ENCODE results near the gene SLC35F4.

GRCh38 chr14:57634335-57634734 lies 231.6 kb downstream of the SLC35F4 start:
- TF ChIP-seq BHLHE40 (IDR thresholded peaks at IDR 0.05; ENCODE audit: borderline replicate concordance): no peak
- no peak for TF ChIP-seq ZNF384 (IDR thresholded peaks at IDR 0.05)
- TF ChIP-seq ELF4 (IDR thresholded peaks at IDR 0.05): no peak
- TF ChIP-seq FOXM1 (IDR thresholded peaks at IDR 0.05; ENCODE audit: borderline replicate concordance): no peak
- no peak for TF ChIP-seq HDGF (IDR thresholded peaks at IDR 0.05; ENCODE audit: borderline replicate concordance)
- no peak for TF ChIP-seq SP1 (IDR thresholded peaks at IDR 0.05)
- TF ChIP-seq PKNOX1 (IDR thresholded peaks at IDR 0.05): no peak
- TF ChIP-seq FOXA1 (IDR thresholded peaks at IDR 0.05): no peak
- no peak for TF ChIP-seq NFRKB (IDR thresholded peaks at IDR 0.05)
- no peak for TF ChIP-seq SUZ12 (IDR thresholded peaks at IDR 0.05)
- no peak for TF ChIP-seq TARDBP (IDR thresholded peaks at IDR 0.05)
- no peak for TF ChIP-seq FOXK2 (IDR thresholded peaks at IDR 0.05)
- TF ChIP-seq ARNT (IDR thresholded peaks at IDR 0.05): no peak
- TF ChIP-seq CTBP1 (IDR thresholded peaks at IDR 0.05; ENCODE audit: borderline replicate concordance): no peak

Measured in HEK293T (cell line).